ENCODE results near the gene PTH2R. TPM values are rescaled to one million over a fixed set of nuclear protein-coding genes. Genes with fewer than 3 reads are reported as not detected.
"Not testable (repeated sequence)": the region's sequence is repeated elsewhere in the genome, so short reads cannot be mapped to it uniquely, and the experiment has no call there.

PTH2R gene
- total RNA-seq, 1 donor from 2014 or later = not detected

DNA sequence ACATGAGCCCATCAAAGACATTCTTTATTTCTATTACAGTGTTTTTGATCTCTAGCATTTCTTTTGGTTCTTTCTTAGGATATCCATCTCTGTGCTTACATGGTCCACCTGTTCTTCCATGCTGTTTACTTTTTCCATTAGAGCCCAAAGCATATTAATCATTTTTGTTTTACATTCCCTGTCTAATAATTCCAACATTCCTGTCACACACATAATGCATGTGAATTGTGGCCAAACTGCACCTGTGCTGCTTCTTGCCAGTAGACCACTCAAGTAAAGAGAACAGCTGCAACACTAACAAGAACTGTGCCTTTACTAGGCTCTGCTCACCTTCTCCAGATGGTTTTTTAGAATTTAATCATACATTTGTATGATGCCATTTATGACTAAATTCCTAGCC, 103.0 kb downstream of the PTH2R start:
- Histone ChIP-seq H3K4me3 (ENCODE audit: low read depth, low read length) (no peak overlapping the region), H3K27me3 (ENCODE audit: control insufficient read depth, insufficient read depth, low read length) (no peaks in the 10 kb centered on the region), H3K36me3 (ENCODE audit: control insufficient read depth, insufficient read depth, low read length) (no peaks in the 10 kb centered on the region)
- DNase-seq (ENCODE audit: low read depth) = no peak
- TF ChIP-seq, protein P1, sequence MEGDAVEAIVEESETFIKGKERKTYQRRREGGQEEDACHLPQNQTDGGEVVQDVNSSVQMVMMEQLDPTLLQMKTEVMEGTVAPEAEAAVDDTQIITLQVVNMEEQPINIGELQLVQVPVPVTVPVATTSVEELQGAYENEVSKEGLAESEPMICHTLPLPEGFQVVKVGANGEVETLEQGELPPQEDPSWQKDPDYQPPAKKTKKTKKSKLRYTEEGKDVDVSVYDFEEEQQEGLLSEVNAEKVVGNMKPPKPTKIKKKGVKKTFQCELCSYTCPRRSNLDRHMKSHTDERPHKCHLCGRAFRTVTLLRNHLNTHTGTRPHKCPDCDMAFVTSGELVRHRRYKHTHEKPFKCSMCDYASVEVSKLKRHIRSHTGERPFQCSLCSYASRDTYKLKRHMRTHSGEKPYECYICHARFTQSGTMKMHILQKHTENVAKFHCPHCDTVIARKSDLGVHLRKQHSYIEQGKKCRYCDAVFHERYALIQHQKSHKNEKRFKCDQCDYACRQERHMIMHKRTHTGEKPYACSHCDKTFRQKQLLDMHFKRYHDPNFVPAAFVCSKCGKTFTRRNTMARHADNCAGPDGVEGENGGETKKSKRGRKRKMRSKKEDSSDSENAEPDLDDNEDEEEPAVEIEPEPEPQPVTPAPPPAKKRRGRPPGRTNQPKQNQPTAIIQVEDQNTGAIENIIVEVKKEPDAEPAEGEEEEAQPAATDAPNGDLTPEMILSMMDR (IDR thresholded peaks at IDR 0.05; ENCODE audit: insufficient read depth, low read length, poor library complexity, severe bottlenecking) = no peak

DNA sequence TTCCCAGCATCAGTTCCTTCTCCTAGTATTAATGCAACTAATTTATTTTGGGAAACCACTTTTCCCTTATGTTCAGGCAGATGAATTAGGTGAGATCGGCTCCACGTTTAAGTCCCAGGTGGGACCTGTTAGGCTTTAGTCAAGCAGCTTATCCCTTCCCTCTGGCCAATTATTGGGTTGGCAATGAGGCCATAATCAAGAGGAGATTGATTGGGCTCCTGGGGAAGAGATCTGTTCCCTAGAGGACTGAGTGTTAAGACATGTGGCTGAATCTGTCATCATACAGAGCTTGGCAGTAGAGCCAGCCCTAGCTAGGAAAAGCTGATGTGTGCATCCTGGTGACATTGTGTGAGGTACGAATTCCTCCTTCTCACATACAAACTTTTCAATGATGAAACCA, 104.4 kb downstream of the PTH2R start:
- TF ChIP-seq, protein P1 (IDR thresholded peaks at IDR 0.05; ENCODE audit: insufficient read depth, low read length, poor library complexity, severe bottlenecking) = no peak
- Histone ChIP-seq H3K27me3 (ENCODE audit: control insufficient read depth, insufficient read depth, low read length) (no peaks in the 10 kb centered on the region), H3K36me3 (ENCODE audit: control insufficient read depth, insufficient read depth, low read length) (no peaks in the 10 kb centered on the region), H3K4me3 (ENCODE audit: low read depth, low read length) (no peak overlapping the region)
- no peak for DNase-seq (ENCODE audit: low read depth)

DNA sequence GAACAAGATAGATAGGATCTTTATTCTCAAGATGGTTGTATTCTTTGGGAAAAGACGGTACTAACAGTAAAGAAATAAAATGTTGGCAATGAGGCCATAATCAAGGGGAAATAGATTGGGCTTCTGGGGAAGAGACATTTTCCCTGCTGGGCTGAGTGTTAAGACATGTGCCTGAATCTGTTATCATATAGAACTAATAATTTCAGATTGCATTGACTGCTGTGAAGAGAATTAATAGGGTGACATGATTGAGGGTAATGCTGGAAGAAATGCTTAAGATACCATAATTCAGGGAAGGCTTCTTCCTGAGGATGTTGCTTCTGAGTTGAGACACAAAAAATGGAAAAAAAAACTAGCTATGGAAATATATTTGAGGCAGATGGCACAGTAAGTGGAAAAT, 105.0 kb downstream of the PTH2R start:
- no peak for DNase-seq (ENCODE audit: low read depth)
- Histone ChIP-seq H3K4me3 (ENCODE audit: low read depth, low read length) (no peak overlapping the region), H3K36me3 (ENCODE audit: control insufficient read depth, insufficient read depth, low read length) (no peaks in the 10 kb centered on the region), H3K27me3 (ENCODE audit: control insufficient read depth, insufficient read depth, low read length) (no peaks in the 10 kb centered on the region)
- TF ChIP-seq, protein P1 (IDR thresholded peaks at IDR 0.05; ENCODE audit: insufficient read depth, low read length, poor library complexity, severe bottlenecking) = no peak

DNA sequence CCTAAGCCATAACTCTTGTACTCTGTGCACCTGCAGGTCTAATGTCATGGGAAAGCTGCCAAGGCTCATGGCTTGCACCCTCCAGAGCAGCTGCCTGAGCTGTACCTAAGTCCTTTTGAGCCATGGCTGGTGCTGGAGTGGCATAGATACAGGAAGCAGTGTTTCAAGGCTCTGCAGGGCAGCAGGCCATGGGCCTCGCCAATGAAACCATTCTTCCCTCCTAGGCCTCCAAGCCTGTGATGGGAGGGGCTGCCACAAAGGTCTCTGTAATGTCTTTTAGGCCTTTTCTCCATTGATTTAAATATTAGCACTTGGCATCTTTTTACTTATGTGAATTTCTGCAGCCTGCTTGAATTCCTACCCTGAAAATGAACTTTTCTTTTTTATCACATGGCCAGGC, 108.5 kb downstream of the PTH2R start:
- no peaks in the 10 kb centered on the region for H3K36me3 ChIP-seq (ENCODE audit: control insufficient read depth, insufficient read depth, low read length)
- TF ChIP-seq, protein P1 (IDR thresholded peaks at IDR 0.05; ENCODE audit: insufficient read depth, low read length, poor library complexity, severe bottlenecking) = no peak

DNA sequence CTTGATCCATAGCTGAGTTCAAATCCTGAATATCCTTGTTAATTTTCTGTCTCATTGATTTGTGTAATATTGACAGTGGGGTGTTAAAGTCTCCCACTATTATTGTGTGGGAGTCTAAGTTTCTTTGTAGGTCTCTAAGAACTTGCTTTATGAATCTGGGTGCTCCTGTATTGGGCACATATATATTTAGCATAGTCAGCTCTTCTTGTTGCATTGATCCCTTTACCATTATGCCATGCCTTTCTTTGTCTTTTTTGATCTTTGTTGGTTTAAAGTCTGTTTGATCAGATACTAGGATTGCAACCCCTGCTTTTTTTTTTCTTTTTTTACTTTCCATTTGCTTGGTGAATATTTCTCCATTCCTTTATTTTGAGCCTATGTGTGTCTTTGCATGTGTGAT, 116.5 kb downstream of the PTH2R start:
- DNase-seq (ENCODE audit: low read depth); H3K27me3 ChIP-seq (ENCODE audit: control insufficient read depth, insufficient read depth, low read length); H3K36me3 ChIP-seq (ENCODE audit: control insufficient read depth, insufficient read depth, low read length); H3K4me3 ChIP-seq (ENCODE audit: low read depth, low read length): not testable (repeated sequence)

More for the DNA sequence above, 108.5 kb downstream of the PTH2R start:
- Histone ChIP-seq H3K27me3 (ENCODE audit: control insufficient read depth, insufficient read depth, low read length) (no peaks in the 10 kb centered on the region), H3K4me3 (ENCODE audit: low read depth, low read length) (no peak overlapping the region)
- no peak for DNase-seq (ENCODE audit: low read depth)

DNA sequence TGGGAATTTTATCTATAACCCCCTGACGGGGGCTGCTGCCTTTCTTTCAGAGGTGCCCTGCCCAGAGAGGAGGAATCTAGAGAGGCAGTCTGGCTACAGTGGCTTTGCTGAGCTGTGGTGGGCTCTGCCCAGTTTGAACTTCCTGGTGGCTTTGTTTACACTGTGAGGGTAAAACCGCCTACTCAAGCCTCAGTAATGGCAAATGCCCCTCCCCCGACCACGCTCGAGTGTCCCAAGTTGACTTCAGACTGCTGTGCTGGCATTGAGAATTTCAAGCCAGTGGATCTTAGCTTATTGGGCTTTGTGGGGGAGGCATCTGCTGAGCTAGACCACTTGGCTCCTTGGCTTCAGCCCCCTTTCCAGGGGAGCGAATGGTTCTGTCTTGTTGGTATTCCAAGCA, 118.6 kb downstream of the PTH2R start:
- not testable (repeated sequence) for H3K27me3 ChIP-seq (ENCODE audit: control insufficient read depth, insufficient read depth, low read length); DNase-seq (ENCODE audit: low read depth); H3K36me3 ChIP-seq (ENCODE audit: control insufficient read depth, insufficient read depth, low read length); H3K4me3 ChIP-seq (ENCODE audit: low read depth, low read length)

DNA sequence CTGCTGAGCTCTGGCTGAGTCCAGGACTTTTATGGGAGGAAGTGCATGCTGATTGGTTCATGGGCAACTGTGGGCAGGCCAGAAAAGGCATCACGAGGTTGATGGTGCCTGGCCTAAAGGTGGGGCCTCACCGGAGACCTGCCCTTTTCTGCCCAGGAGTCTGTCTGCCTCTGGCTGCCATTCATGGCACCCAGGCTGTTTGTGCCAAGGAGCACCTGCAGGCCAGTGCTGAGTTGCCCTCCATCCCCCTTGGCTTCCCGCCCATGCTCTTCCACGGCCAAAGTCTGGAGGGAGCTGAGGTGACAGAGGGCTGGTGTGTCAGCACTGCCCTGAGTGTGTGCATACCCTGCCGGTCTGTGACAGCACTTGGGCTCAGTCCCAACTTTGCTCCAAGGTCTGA, 123.2 kb downstream of the PTH2R start:
- H3K36me3 ChIP-seq (ENCODE audit: control insufficient read depth, insufficient read depth, low read length) = no peaks in the 10 kb centered on the region
- H3K27me3 ChIP-seq (ENCODE audit: control insufficient read depth, insufficient read depth, low read length) = no peaks in the 10 kb centered on the region
- TF ChIP-seq, protein P1 (IDR thresholded peaks at IDR 0.05; ENCODE audit: insufficient read depth, low read length, poor library complexity, severe bottlenecking) = no peak
- no peak for DNase-seq (ENCODE audit: low read depth)
- no peak overlapping the region for H3K4me3 ChIP-seq (ENCODE audit: low read depth, low read length)
